Keratinocyte (primary cell): ENCODE measurements around the gene DNAH17.

Experiments used
- CTCF ChIP-seq, 3 experiments: IDR thresholded peaks in 1 of 3; conservative IDR thresholded peaks in 1 of 3; optimal IDR thresholded peaks in 1 of 3; 2 replicates in 2 of 3; 3 replicates in 1 of 3; pipeline versions ENCODE3 to v1.5.1; 2011; ENCODE audit warnings: low read length in 3 of 3, mild to moderate bottlenecking in 3 of 3, moderate library complexity in 2 of 3, control low read depth in 1 of 3, inconsistent platforms in 1 of 3; ENCODE audit not compliant: insufficient read depth in 2 of 3; ENCODE audit errors: extremely low read depth in 1 of 3
- EZH2 ChIP-seq: IDR thresholded peaks from one replicate; pipeline ENCODE4 v1.6.1; 2012; ENCODE audit warnings: inconsistent platforms, mild to moderate bottlenecking, low read length, moderate library complexity

GRCh38 chr17:78493450-78493849, 83.7 kb downstream of the DNAH17 start:
- TF ChIP-seq CTCF (optimal IDR thresholded peaks at IDR 0.05 in 1 of 3, IDR thresholded peaks at IDR 0.05 in 1 of 3, conservative IDR thresholded peaks at IDR 0.05 in 1 of 3; ENCODE audit: extremely low read depth in 1 of 3, insufficient read depth in 2 of 3, low read length in 3 of 3) (no peak), EZH2 (no peak)
